GM18511 (cell line): Measurements from ENCODE around the gene C4orf51.

Source experiments
- ATAC-seq: cut with Tn5 transposase; IDR thresholded peaks from one replicate; pipeline ENCODE4 v1.9.1; 2021; ENCODE audit warnings: mild to moderate bottlenecking, moderate library complexity; ENCODE audit not compliant: unreplicated experiment

Gene C4orf51

GRCh38 chr4:145709336-145709735, 29.4 kb downstream of the C4orf51 start:
- no peak for ATAC-seq

GRCh38 chr4:145709843-145710242, 29.9 kb downstream of the C4orf51 start:
- ATAC-seq: no peak

GRCh38 chr4:145716200-145716599, 36.3 kb downstream of the C4orf51 start:
- no peak for ATAC-seq

DNA sequence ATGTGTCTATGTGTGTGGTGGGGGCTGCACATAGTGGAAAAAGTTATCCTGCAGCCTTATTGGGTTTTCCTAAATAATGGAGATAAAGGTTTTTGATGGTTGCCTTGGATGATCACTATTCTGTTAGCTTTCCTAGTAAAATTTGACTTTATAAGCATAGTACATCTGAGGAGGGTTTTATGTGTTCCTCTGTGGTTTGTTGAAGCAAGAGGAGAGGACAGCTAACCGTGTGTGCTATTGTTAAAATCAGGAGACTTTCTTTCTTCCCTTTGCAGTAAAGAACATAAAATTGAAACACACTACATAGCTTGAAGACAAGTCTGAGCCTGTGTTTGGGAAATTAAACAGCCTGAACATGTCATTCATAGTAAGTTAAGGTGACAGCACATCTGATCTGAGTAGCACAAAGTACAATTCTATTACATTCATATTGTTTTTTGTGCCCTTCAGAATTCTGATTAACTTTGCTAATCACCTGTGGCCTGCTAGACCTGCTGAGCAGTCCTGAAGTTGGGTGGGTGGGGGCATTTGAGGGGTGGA, 36.8 kb downstream of the C4orf51 start:
- no peak for ATAC-seq

- peak; percentile 90 for ATAC-seq
Observed at GRCh38 chr4:145719752-145720624, 40.0 kb downstream of the C4orf51 start.

- peak; percentile 41 for ATAC-seq
Observed at GRCh38 chr4:145720656-145721055, 40.7 kb downstream of the C4orf51 start.

DNA sequence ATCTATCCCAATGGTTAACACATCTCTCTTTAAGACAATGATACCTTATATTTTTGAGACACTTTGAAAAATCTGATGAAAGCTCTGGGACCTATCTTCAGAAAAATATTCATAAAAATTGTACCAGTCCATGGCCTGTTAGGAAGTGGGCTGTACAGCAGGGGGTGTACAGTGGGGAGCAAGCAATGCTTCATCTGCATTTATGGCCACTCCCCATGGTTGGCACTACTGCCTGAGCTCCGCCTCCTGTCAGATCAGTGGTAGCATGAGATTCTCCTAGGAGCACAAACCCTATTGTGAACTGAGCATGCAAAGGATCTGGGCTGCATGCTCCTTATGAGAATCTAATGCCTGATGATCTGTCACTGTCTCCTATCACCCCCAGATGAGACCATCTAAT, 42.6 kb downstream of the C4orf51 start:
- ATAC-seq: no peak

- no peak for ATAC-seq
Observed at GRCh38 chr4:145723336-145723735, 43.4 kb downstream of the C4orf51 start.

DNA sequence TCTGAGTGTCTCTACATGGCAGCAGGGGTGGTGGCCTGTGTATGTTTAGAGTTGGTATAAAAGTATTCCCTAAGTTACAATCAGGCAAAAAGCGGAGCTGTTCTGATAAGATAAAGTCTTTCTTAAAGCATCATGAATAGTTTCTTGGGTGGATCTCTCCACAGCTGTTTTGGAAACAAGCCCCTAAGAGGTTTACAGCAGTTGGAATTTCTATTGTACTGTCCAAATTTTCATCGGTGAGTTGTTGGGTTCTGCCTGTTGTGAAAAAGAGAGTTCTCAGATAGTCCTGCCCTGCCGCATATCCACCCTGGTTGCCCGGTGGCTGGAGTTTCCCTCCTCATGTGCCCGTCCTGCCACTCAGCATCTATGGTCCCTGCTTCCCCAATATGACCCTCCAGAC, 50.1 kb downstream of the C4orf51 start:
- ATAC-seq: no peak

GRCh38 chr4:145731028-145731427, 51.1 kb downstream of the C4orf51 start:
- ATAC-seq: no peak

- ATAC-seq: no peak
Observed at GRCh38 chr4:145732001-145732815, 52.3 kb downstream of the C4orf51 start.

DNA sequence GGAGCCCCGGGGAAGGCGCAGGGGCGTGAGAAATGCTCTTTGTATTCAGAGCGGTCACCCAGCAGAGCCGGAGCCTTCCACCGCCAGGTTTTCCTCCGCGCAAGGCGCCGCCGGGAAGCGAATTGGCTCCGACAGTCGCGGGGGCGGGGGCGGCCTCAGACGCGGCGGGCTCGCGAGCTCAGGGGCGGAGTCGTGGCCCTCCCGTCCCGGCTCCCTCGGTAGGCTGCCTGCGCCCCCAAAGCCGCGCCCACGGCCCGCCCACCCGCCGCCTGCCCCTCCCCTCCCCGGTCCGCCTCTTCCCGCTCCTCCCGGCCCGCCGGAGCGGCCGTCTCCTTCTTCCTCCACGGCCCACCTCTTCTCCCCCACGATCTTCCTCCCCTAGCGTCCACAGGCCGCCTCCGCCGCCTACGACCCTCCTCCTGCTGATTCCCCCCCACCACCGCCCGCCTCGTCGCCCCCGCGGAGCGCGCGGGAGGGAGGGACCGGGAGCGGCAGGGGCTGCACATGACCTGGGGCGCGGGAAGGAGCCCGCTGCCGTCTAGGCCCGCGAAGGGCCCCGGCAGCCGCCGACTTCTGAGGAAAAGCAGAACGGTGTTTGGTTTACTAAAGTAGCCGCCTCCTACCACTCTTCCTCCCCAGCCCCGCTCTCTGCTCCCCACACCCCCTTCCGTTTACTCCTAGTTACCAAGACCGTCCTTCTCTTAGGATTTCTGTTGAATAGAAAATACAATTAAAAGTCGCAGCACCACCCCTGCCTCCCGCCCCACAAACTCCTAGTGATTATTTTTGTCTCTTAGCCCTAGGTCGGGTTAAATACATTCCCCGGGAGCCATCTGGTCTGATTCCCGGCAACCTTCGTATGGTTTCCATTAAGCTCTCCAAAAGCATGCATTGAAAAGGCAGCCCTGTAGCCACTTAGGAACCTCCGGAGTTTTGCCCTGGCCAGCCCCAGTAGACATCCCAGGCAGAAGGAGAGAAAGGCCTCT, 53.2 kb downstream of the C4orf51 start:
- peak; percentile 95 for ATAC-seq

- no peak for ATAC-seq
Observed at GRCh38 chr4:145734031-145734430, 54.1 kb downstream of the C4orf51 start.

- ATAC-seq: no peak
Observed at GRCh38 chr4:145734576-145735346, 54.8 kb downstream of the C4orf51 start.

GRCh38 chr4:145735347-145735675, 55.4 kb downstream of the C4orf51 start:
- no peak for ATAC-seq

- no peak for ATAC-seq
Observed at GRCh38 chr4:145735827-145736226, 55.9 kb downstream of the C4orf51 start.

GRCh38 chr4:145736241-145736831, 56.4 kb downstream of the C4orf51 start:
- no peak for ATAC-seq

GRCh38 chr4:145739845-145740244, 59.9 kb downstream of the C4orf51 start:
- no peak for ATAC-seq

DNA sequence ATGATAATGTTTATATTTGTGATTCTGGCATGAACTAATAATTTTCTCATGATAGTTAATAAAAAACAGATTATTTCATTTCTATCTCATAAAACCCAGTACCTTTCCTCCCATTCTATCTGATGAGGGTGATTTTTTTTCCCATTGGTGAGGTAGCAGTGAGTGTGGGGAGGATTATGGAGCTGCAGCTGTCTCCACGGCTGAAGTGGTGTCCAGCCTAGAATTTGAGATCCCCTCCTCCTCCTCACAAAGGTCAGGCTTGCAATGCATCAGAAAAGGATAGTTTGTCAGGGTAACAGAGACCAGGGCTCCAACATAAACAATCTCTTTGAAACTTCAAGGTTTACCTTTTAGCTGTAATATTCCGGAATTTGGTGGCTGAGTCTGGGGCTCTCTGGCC, 60.9 kb downstream of the C4orf51 start:
- no peak for ATAC-seq
